Inferior parietal cortex (tissue), 1 donor: ENCODE measurements around the gene SIX1.

Experiments
- DNase-seq: peaks from one replicate; pipeline ENCODE4 v3.0.0-alpha.2; 2016; ENCODE audit errors: extremely low spot score

The SIX1 gene

DNA sequence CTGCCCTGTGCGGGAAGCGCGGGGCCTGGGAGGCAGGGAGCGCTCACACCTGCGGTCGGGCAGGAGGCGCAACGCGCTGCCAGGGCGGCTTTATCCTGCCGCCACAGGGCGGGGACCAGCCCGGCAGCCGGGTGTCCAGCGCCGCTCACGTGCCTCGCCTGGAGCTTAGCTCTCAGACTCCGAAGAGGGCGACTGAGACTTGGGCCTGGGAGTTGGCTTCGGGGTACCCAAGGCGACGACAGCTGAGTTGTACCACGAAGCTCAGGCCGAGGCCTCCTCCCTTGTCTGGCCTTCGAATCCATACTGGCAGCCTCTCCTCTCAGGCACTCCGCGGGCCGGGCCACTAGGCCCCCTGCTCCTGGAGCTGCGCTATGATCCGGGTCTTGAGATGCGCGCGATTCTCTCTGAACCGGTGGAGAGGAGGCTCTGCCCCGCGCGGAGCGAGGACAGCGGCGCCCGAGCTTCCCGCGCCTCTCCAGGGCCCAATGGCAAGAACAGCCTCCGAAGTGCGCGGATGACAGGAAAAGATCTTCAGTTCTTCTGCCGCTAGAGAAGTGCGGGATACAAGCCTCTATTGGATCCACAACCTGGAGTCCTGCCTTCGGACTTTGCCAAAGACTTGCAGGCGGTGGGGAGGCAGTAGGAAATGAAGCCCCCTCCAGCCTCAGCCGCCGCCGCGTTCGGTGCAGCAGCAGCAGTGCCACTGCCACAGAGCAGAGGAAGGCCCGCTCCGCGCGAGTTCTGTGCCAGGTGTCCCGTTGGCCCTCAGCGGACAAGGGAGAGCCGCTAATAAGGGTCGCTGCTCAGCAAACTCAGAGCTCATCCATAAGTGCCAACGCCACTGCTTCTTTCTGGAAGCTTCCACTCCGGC is 6.8 kb downstream of the SIX1 start:
- DNase-seq = no peak

GRCh38 chr14:60641742-60642269 is 7.5 kb downstream of the SIX1 start:
- DNase-seq = no peak

GRCh38 chr14:60640859-60641741 is 8.2 kb downstream of the SIX1 start:
- DNase-seq = no peak

DNA sequence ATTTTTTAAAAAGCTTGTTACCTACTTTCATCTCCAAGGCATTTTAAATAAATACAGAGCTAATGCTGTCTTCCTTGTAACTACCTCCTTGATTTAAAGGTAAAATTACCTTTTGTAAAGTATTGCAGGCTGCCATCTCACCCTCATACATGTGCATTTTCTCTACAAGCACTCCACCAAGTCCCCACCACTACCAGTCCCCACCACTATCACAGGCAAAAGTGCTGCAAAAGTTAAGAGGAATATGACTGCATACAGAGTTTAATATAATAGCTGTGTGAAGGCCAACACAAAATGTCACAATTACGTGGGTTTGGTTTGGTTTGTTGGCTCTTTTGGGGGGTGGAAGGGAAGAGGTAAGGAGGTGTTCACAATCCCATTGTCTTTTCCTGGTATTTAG is 9.6 kb downstream of the SIX1 start:
- DNase-seq = no peak

DNA sequence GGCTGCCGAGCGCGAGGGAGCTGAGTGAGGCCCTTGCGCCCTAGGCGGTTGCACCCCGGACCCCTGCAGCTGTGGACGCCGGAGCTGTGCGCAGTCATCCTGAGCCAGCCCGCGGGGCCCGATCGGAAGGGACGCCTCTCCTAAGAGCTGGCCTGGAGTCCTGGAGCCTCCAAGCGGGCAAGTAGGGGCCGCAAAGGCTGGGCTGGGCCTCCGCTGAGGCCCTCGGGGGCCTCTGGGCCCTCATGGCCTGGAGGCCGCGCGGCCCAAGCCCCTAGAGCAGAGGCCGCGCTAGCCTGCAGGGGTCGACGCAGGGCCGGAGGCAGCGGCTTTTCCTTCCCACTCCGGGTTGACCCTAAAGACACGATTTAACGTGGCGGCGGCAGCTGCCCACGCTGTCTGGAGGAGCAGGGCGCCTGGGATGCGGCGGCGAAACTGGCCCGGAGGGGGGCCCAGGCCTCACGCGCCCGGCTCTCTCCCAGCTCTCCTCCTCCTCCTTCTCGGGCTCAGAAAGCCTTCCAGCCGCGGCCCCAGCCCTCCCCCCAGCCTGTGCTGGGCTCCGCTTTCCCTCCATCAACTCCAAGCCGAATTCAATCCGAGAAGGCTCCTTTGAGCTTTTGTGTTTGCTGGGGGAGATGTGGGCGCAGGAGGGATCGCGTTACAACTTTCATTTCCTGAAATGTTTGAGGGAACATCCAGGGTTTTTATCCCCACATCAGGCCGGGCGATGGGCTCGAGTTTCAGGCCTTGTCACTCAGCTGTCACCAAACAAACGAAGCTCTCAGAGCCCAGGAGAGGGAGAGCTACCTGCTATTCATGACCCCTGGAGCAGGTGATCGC is 11.6 kb downstream of the SIX1 start:
- DNase-seq = no peak

GRCh38 chr14:60636879-60637478 is 12.3 kb downstream of the SIX1 start:
- DNase-seq = no peak

DNA sequence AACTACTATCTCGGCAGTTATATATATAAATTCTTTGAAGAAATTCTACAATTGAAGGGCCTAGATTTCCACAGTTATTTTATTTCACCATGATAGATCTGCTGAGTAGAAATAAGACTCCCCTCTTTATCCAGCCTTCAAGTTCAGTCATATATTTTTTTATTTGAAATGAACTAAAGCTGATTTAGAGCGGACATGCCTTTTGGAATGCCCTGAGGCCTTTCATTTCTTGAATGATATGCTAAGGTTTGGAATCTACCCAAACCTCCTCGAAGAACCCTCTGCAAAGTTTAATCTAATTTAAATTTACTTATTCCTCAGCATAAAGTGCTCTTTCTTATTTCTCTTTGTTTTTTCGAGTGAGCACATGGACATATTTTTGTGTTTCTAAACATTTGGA is 15.1 kb downstream of the SIX1 start:
- no peak for DNase-seq

DNA sequence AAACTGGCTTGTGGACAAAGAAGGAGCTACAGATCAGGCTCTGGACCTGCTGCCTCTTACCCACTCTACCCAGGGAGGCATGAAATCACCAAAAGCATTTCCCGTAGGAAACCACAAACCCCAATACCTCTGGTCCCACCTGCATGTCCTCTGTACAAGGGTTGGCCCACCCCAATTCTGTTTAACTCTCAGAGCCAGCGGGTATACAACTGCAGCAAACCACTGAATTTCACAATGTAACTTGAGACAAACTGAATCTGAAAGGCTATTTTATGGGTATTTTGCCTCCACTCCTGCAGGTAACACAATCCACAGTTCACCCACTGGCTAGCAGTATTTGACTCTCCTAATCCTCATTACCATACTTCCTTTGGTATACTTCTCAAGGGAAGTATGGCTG is 16.5 kb downstream of the SIX1 start:
- DNase-seq = no peak

DNA sequence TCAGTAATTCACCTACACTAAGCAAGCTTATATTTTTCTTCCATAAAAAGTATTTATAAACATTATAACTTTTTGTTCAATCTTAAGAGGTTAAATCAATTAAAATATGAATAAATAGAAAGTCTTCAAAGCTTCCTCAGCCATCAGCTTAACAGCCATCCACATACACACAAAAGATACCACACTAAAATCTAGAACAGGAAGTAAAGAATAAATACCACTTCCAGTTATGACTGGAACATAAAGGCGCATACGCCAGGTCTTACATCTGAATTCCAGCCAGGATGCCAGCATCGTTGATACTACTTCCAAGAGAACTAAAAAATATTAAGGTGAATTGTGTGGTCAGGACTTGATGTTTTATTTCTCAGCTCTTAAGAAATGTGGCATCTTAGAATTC is 17.0 kb downstream of the SIX1 start:
- DNase-seq = no peak

DNA sequence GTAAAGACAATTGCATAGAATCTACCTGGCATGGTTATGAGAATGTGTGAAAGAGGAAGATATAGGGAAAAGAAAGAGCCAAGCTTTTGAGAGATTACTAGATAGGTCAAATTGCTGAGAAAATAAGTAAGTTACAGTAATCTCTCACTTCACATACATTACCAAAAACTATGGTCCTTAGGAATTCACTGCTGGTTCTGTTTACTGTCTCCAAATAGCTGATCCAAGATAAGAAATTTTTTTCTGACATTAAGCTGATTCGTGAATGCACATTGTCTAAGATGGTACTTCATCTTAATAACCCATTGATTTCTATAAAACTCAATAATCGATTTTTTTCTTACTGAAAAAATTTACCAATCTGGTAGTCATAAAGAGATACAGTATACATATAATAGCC is 17.4 kb downstream of the SIX1 start:
- DNase-seq = no peak

DNA sequence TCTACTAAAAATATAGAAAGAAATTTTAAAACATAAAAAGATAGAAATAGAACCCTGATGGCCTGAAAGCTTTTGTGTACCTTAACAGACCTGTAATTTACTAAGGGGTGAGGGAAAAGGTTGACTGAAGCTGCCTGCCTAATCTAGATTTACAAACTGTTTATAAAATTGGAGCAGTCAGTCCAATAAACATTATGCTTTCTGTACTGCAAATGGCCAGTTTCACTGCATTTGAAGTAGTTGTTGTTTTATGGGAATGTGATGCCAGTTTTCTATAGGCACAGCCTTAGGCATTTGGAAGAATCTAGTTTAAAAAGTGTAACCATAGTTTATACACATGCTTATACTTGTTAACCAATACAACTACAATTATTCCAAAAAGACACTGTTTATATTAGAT is 19.1 kb downstream of the SIX1 start:
- DNase-seq = no peak

DNA sequence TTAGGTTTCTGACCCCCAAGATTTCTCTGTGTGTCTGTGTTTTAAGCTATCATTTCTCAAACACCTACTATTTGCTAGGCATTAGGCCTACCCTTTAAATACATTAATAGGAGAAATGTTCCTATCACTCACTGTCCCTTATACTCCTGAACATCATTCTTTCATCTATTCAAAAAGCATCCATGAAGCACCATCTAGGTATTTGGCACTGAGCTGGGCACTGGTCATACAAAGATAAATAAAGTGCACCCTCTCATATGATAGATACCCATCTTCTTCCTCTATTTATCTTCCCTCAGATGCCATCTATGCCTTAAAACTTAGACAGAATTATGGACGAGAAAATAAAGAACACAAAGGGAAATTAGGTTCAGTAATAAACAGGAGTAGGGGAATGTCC is 20.4 kb downstream of the SIX1 start:
- DNase-seq = no peak

DNA sequence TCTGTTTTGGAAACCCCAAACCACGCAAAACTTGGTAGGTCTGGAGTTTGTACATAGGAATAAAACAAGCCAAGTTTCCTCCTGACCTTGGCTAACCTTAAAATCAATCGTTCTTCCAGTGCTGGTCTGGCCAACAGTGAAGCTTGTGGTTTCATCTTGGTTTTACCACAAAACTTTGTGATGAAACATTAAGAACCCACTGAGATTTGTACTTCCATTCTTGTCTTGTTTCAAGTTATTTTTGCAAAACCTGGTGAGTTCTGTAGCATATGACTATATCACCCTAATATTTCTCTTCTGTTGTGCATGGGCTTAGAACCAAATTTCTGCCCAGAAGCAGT is 26.4 kb downstream of the SIX1 start:
- DNase-seq = no peak

GRCh38 chr14:60622210-60622916 is 26.9 kb downstream of the SIX1 start:
- DNase-seq = no peak

DNA sequence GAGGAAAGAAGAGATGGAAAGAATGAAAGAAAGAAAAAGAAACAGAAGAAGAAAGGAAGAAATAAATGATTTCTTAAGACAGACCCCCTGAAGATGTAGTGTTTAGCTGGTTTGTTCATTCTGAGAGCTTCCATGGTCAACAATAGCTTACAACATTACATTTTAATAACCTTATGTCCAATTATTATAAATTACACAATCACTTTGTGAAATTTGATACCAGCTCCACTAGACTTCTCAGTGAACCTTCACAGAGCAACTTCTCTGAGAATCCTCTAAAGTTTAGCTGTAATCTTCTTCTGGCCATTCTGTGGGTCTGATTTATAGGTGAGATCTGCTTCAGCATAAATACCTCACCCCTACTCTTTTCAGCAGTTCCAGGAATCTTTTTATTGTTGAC is 27.9 kb downstream of the SIX1 start:
- DNase-seq = no peak

DNA sequence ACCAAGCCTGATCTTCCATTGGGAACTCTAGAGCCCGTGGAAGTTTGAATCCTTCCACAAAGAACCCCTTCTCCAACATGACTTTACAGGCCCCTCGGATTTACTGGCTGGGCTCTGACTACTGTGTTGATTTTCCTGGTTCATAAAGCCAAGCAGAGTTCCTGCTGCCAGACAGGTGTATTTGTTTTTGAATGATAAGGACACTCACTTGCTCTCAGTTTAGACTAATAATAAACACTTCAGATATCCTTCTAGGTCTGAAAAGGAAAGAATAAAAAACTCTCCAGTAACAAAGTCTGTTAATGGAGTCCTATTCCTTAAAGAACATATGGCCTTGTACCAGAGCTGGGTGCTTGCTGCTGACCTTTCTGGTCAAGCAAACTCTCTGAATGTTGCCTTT is 31.0 kb downstream of the SIX1 start:
- DNase-seq = no peak

DNA sequence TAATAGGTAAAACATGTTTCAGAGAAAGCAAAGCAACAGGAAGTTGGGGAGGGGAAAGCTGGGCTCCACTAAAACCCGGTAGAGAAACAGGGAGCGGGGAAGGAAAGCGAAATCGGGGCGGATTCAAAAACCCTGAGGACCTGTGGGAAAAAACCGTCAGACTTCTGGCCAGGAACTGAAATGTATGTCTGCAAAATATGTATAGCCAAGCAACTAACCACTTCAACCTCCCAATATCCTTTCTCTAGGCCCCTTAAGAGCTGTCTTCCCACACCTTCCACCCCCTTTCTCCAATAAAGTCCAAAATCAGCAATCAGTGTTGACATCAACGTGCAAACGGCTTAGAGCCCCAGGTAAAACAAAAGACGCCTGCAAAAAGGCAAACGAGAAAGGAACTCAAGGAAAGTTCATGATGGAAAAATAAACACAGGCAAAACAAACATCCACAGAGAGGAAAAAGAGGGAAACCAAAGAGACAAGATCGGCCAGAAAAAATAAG is 32.8 kb downstream of the SIX1 start:
- no peak for DNase-seq

GRCh38 chr14:60602291-60602690 is 47.0 kb downstream of the SIX1 start:
- no peak for DNase-seq

DNA sequence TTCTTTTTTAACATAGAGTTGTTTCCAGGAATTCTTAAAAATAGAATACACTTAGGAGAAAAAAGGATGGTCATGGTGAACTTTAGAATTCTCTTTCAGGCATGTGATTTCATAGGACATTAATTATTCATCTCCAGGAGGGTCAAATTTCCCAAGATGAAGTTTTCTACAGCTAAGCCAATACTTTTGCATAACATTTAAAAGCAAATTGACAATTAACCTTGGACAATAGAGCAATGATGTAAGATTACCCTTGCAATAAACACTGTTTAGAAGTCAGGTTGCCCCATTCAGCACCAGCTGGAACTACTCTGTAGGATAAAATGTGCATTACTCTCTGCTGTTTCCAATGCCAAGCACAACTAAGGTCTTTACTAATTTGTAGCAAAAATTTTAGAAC is 49.5 kb downstream of the SIX1 start:
- no peak for DNase-seq

DNA sequence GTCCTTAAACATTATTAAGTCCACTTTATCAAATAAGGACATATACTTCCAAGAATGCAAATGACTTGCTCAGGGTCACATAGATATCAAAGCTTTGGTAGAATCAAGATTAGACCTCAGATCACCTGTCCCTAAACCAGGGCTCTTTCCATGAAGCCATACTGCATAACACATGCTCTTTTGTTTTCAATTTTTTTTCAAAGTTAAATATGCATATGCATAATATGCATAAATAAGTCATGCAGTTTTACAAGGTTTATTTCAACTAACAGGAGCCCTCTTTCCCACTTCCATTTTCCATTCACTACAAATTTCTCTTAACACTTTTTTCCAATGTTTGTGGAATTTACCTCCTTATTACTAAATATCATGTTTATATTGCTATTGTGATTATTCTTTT is 53.1 kb downstream of the SIX1 start:
- DNase-seq = no peak

DNA sequence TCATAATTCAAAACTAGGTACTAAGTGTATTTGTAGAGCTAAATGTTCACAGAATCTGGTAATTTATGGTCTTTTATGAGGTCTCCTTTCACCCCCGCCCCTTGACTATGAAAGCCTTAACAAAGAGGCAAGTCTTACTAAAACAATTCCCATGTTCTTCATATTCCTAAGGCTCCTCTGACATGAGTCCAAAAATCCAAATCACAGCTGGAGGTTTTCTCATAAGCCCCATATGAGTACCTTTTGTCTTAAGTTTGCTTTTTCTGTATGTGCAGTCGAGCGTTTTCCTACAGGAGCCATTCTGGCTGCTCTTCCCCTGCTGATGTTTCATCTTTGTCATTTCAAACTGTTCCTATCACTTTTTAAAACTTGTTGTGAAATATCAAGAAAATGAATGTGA is 55.2 kb downstream of the SIX1 start:
- no peak for DNase-seq
